ENCODE data around the gene MAIP1.

The MAIP1 gene

DNA sequence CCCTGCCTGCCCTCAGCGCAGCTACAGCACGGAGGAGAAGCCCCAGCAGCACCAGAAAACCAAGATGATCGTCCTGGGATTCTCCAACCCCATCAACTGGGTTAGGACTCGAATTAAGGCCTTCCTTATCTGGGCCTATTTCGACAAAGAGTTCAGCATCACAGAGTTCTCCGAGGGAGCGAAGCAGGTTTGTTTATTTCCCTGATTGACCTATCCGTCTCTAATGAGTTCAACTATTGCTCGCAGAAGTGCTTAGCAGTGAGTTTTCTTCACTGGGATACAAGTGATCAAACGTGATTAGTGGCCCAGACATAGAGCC, 639 bp downstream of the MAIP1 start:
- in situ Hi-C loops (cut with HindIII; ENCODE audit: low pct_ligation_motif_present, low sequenced_read_pairs): no loop called here

DNA sequence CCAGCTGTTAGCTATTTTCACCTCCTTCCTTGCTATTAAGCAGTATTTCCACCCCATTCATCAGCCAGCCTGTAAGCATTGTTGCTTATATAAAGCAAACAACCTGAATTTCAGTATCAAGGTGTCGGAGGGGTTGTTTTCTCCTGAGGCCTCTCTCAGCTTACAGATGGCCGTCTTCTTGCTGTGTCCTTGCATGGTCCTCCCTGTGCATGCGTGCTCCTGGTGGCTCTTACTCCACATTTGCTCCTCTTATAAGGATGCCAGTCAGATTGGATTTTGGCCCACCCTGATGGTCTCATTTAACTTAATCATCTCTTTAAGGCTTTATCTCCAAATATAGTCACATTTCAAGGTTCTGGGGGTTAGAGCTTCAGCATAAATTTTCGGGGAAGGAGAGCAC, 2.6 kb downstream of the MAIP1 start:
- in situ Hi-C loops (cut with HindIII; ENCODE audit: low pct_ligation_motif_present, low sequenced_read_pairs): no loop called here
- H3K27me3 ChIP-seq (replicated peaks): no peaks in the 10 kb centered on the region
- no peak for DNase-seq
- no peak overlapping the region for H3K4me3 ChIP-seq (ENCODE audit: low read depth, low read length)
- peaks cover 26% of the 10 kb centered on the region for H3K36me3 ChIP-seq (replicated peaks)
- H3K27ac ChIP-seq: no peak overlapping the region
- TF ChIP-seq CTCF (IDR thresholded peaks at IDR 0.05; ENCODE audit: low read depth, low read length, missing control alignments): no peak

More for the DNA sequence above, 639 bp downstream of the MAIP1 start:
- Histone ChIP-seq H3K27ac (peak overlapping the region; percentile 91), H3K4me3 (ENCODE audit: low read depth, low read length) (peak overlapping the region; percentile 94), H3K36me3 (replicated peaks) (peaks cover 14% of the 10 kb centered on the region), H3K27me3 (replicated peaks) (no peaks in the 10 kb centered on the region)
- TF ChIP-seq CTCF (IDR thresholded peaks at IDR 0.05; ENCODE audit: low read depth, low read length, missing control alignments): no peak
- no peak for DNase-seq

DNA sequence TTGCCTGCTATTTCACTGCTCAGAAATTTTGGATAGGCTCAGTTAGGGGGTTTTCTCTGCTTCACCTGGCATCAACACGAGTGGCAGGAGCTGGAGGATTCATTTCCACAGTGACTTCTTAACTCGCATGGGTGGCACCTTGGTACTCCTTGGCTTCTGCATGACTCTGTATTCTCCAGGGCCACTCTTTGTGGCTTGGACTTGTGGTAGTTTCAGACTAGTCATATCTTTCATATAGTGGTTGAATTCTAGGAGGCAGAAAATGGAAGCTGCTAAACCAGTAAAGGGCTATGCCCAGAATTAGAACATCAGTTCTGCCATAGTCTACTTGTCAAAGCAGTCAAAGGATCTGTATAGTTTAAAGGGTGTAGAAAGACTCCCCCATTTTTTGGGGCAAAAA, 6.8 kb downstream of the MAIP1 start:
- in situ Hi-C loops (cut with HindIII; ENCODE audit: low pct_ligation_motif_present, low sequenced_read_pairs): no loop called here

GRCh38 chr2:199966405-199966804, 11.0 kb downstream of the MAIP1 start:
- peaks cover 18% of the 10 kb centered on the region for H3K36me3 ChIP-seq (replicated peaks)
- no peak for TF ChIP-seq CTCF (IDR thresholded peaks at IDR 0.05; ENCODE audit: low read depth, low read length, missing control alignments)
- in situ Hi-C loops (cut with HindIII; ENCODE audit: low pct_ligation_motif_present, low sequenced_read_pairs): no loop called here
- H3K4me3 ChIP-seq (ENCODE audit: low read depth, low read length): no peak overlapping the region
- no peaks in the 10 kb centered on the region for H3K27me3 ChIP-seq (replicated peaks)
- DNase-seq: no peak
- no peak overlapping the region for H3K27ac ChIP-seq

More for the DNA sequence above, 6.8 kb downstream of the MAIP1 start:
- peaks cover 33% of the 10 kb centered on the region for H3K36me3 ChIP-seq (replicated peaks)
- TF ChIP-seq CTCF (IDR thresholded peaks at IDR 0.05; ENCODE audit: low read depth, low read length, missing control alignments): no peak
- H3K4me3 ChIP-seq (ENCODE audit: low read depth, low read length): no peak overlapping the region
- H3K27me3 ChIP-seq (replicated peaks): no peaks in the 10 kb centered on the region
- DNase-seq: no peak
- H3K27ac ChIP-seq: no peak overlapping the region

GRCh38 chr2:199966976-199967375, 11.6 kb downstream of the MAIP1 start:
- Histone ChIP-seq H3K27me3 (replicated peaks) (no peaks in the 10 kb centered on the region), H3K27ac (no peak overlapping the region), H3K4me3 (ENCODE audit: low read depth, low read length) (no peak overlapping the region), H3K36me3 (replicated peaks) (peaks cover 14% of the 10 kb centered on the region)
- TF ChIP-seq CTCF (IDR thresholded peaks at IDR 0.05; ENCODE audit: low read depth, low read length, missing control alignments): no peak
- in situ Hi-C loops (cut with HindIII; ENCODE audit: low pct_ligation_motif_present, low sequenced_read_pairs): no loop called here
- DNase-seq: no peak

GRCh38 chr2:199968126-199968525, 12.7 kb downstream of the MAIP1 start:
- TF ChIP-seq CTCF (IDR thresholded peaks at IDR 0.05; ENCODE audit: low read depth, low read length, missing control alignments): no peak
- Histone ChIP-seq H3K27ac (no peak overlapping the region), H3K4me3 (ENCODE audit: low read depth, low read length) (no peak overlapping the region), H3K27me3 (replicated peaks) (no peaks in the 10 kb centered on the region), H3K36me3 (replicated peaks) (peaks cover 8% of the 10 kb centered on the region)
- in situ Hi-C loops (cut with HindIII; ENCODE audit: low pct_ligation_motif_present, low sequenced_read_pairs): no loop called here
- no peak for DNase-seq

All from brain microvascular endothelial cell (primary cell).